ENCODE results near the gene MARF1. TPM values are rescaled to one million over a fixed set of nuclear protein-coding genes. Genes with fewer than 3 reads are reported as not detected.
A peak's percentile ranks its signal among the peaks of the same experiment; 100 is the strongest.
"Not testable (repeated sequence)": the region's sequence is repeated elsewhere in the genome, so short reads cannot be mapped to it uniquely, and the experiment has no call there.

MARF1 gene, protein sequence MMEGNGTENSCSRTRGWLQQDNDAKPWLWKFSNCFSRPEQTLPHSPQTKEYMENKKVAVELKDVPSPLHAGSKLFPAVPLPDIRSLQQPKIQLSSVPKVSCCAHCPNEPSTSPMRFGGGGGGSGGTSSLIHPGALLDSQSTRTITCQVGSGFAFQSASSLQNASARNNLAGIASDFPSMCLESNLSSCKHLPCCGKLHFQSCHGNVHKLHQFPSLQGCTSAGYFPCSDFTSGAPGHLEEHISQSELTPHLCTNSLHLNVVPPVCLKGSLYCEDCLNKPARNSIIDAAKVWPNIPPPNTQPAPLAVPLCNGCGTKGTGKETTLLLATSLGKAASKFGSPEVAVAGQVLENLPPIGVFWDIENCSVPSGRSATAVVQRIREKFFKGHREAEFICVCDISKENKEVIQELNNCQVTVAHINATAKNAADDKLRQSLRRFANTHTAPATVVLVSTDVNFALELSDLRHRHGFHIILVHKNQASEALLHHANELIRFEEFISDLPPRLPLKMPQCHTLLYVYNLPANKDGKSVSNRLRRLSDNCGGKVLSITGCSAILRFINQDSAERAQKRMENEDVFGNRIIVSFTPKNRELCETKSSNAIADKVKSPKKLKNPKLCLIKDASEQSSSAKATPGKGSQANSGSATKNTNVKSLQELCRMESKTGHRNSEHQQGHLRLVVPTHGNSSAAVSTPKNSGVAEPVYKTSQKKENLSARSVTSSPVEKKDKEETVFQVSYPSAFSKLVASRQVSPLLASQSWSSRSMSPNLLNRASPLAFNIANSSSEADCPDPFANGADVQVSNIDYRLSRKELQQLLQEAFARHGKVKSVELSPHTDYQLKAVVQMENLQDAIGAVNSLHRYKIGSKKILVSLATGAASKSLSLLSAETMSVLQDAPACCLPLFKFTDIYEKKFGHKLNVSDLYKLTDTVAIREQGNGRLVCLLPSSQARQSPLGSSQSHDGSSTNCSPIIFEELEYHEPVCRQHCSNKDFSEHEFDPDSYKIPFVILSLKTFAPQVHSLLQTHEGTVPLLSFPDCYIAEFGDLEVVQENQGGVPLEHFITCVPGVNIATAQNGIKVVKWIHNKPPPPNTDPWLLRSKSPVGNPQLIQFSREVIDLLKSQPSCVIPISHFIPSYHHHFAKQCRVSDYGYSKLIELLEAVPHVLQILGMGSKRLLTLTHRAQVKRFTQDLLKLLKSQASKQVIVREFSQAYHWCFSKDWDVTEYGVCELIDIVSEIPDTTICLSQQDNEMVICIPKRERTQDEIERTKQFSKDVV (N-terminal part only)
- total RNA-seq (10 to 100 TPM; 49.7 to 57.9 TPM), polyA plus RNA-seq (ENCODE audit: insufficient read depth, low read depth, low replicate concordance) (30.9 TPM)
- long read RNA-seq, donor 1, full-length matches to known transcripts, result 4 of 14 reads
- long read RNA-seq, donor 1, partial matches to known transcripts, result 10 of 14 reads
- long read RNA-seq, donor 1, other reads (novel, unspliced or antisense), result 0 of 14 reads
- long read RNA-seq, donor 2, partial matches to known transcripts, result 7 of 9 reads
- long read RNA-seq, donor 2, other reads (novel, unspliced or antisense), result 0 of 9 reads

GRCh38 chr16:15643048-15643945 lies at the start of gene MARF1:
Gene MARF1 (minus strand): TSS chr16:15643154. CDS start chr16:15639233, 3,921 bp downstream.
- Histone ChIP-seq H3K4me1 (peaks cover 6% of the 10 kb centered on the region), H3K4me3 (peak within 1 kb of the TSS; percentile 79 to 85), H3K27ac (peak within 1 kb of the TSS; percentile 98 to 99), H3K27me3 (no peaks in the 10 kb centered on the region), H3K36me3 (ENCODE audit: low read depth, missing control alignments) (no peaks in the 10 kb centered on the region), H3K9me3 (no peaks in the 10 kb centered on the region)
- WGBS, 2 donors, result 0 to 1% methylated on average over 47 to 58 of the region's 58 CpGs
- intact Hi-C loops (cut with DNase I; ENCODE audit: low total_unique reads), result no loop called here
- DNase-seq, result peak; percentile 98
- TF ChIP-seq, protein P1, sequence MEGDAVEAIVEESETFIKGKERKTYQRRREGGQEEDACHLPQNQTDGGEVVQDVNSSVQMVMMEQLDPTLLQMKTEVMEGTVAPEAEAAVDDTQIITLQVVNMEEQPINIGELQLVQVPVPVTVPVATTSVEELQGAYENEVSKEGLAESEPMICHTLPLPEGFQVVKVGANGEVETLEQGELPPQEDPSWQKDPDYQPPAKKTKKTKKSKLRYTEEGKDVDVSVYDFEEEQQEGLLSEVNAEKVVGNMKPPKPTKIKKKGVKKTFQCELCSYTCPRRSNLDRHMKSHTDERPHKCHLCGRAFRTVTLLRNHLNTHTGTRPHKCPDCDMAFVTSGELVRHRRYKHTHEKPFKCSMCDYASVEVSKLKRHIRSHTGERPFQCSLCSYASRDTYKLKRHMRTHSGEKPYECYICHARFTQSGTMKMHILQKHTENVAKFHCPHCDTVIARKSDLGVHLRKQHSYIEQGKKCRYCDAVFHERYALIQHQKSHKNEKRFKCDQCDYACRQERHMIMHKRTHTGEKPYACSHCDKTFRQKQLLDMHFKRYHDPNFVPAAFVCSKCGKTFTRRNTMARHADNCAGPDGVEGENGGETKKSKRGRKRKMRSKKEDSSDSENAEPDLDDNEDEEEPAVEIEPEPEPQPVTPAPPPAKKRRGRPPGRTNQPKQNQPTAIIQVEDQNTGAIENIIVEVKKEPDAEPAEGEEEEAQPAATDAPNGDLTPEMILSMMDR (IDR thresholded peaks at IDR 0.05), result peak in 2 of 3 experiments; percentile 44 to 60
- peak; percentile 99 for TF ChIP-seq POLR2A (IDR thresholded peaks at IDR 0.05)

DNA sequence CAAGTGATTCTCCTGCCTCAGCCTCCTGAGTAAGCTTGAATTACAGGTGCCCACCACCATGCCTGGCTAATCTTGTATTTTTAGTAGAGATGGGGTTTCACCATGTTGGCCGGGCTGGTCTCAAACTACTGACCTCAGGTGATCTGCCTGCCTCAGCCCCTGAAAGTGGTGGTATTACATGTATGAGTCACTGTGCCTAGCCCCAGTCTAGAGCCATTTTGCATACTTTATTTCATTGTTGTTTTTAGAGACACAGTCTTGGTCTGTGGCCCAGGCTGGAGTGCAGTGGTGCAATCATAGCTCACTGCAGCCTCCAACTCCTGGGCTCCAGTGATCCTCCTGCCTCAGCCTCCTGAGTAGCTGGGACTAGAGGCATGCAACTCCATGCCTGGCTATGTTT lies 49.6 kb upstream of the MARF1 start:
- DNase-seq; H3K4me1 ChIP-seq; H3K4me3 ChIP-seq; H3K9me3 ChIP-seq; H3K36me3 ChIP-seq (ENCODE audit: low read depth, missing control alignments); H3K27me3 ChIP-seq; H3K27ac ChIP-seq; intact Hi-C loops (cut with DNase I; ENCODE audit: low total_unique reads): not testable (repeated sequence)
- WGBS, 2 donors, result 86 to 92% methylated on average over 1 of the region's 1 CpG

- Histone ChIP-seq H3K4me1 (no peaks in the 10 kb centered on the region), H3K36me3 (ENCODE audit: low read depth, missing control alignments) (no peaks in the 10 kb centered on the region), H3K4me3 (no peak overlapping the region), H3K27me3 (no peaks in the 10 kb centered on the region), H3K9me3 (no peaks in the 10 kb centered on the region), H3K27ac (no peak overlapping the region)
- TF ChIP-seq, protein P1 (IDR thresholded peaks at IDR 0.05), result no peak
- no peak for TF ChIP-seq POLR2A (IDR thresholded peaks at IDR 0.05)
- no peak for DNase-seq
- WGBS, 2 donors, result 94 to 96% methylated on average over 10 of the region's 10 CpGs
- intact Hi-C loops (cut with DNase I; ENCODE audit: low total_unique reads), result no loop called here
Measured at GRCh38 chr16:15691046-15691445, 48.1 kb upstream of the MARF1 start.

DNA sequence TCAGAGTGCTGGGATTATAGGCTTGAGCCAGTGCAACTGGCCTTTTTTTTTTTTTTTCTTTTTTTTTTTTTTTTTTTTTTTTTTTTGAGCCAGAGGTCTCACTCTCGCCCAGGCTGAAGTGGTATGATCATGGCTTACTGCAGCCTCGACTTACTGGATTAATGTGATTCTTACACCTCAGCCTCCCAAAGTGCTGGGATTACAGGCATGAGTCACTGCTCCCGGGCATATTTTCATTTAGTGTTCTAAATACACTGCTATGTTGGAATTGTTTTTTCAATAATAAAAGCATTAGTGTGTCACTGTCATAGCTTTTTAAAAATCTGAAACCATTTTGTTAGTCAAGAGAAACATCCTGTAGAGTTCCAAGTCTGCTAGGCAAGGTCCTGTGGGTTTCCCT lies 47.3 kb upstream of the MARF1 start:
- intact Hi-C loops (cut with DNase I; ENCODE audit: low total_unique reads), result no loop called here
- no peaks in the 10 kb centered on the region for H3K4me1 ChIP-seq
- no peak overlapping the region for H3K27ac ChIP-seq
- H3K4me3 ChIP-seq, result no peak overlapping the region
- TF ChIP-seq, protein P1 (IDR thresholded peaks at IDR 0.05), result no peak
- TF ChIP-seq POLR2A (IDR thresholded peaks at IDR 0.05), result no peak
- H3K27me3 ChIP-seq, result no peaks in the 10 kb centered on the region
- no peak for DNase-seq
- 97% methylated on average over 3 of the region's 3 CpGs for WGBS, 2 donors
- H3K36me3 ChIP-seq (ENCODE audit: low read depth, missing control alignments), result no peaks in the 10 kb centered on the region
- H3K9me3 ChIP-seq, result no peaks in the 10 kb centered on the region
